Pancreas (tissue), 10 donors: ENCODE data around the gene MASP2. TPM values are rescaled to one million over a fixed set of nuclear protein-coding genes. Genes with fewer than 3 reads are reported as not detected.
"Not testable (repeated sequence)": the region's sequence is repeated elsewhere in the genome, so short reads cannot be mapped to it uniquely, and the experiment has no call there.

ENCODE experiments used
- ATAC-seq, 4 donors: fragments of 200-7000 bp; cut with Tn5 transposase; one replicate each; pipeline versions ENCODE4 v1.8.0 to v1.9.1; 2020; ENCODE audit warnings: mild to moderate bottlenecking in 4 of 4, moderate library complexity in 4 of 4
- DNase-seq, 6 donors: peaks; one replicate each; pipeline ENCODE4 v3.0.0-alpha.2; 2020
- FAIRE-seq: peaks from 2 replicates; lab custom pipeline; 2012; peaks lifted over from hg19 to GRCh38; lab: Jason Lieb, UNC
- H3K27ac ChIP-seq, 4 donors: fragments of 200-600 bp; sonication (generic); 1 replicate in 3 of 4; 2 replicates in 1 of 4; pipeline versions ENCODE4 v1.5.0 to v1.8.0; 2020
- H3K27me3 ChIP-seq, 4 donors: fragments of 200-600 bp; one replicate each; pipeline ENCODE4 v1.8.0; 2021
- H3K36me3 ChIP-seq, 3 donors: fragments of 200-600 bp; sonication (generic) in 1 of 3; one replicate each; pipeline versions ENCODE4 v1.5.0 to v1.8.0; 2020 to 2021
- H3K4me1 ChIP-seq, 3 donors: fragments of 200-600 bp; one replicate each; pipeline ENCODE4 v1.8.0; 2021
- H3K4me3 ChIP-seq, 4 donors: fragments of 200-600 bp; sonication (generic) in 2 of 4; one replicate each; pipeline versions ENCODE4 v1.5.0 to v1.8.0; 2020 to 2021
- H3K9me3 ChIP-seq, 4 donors: fragments of 200-600 bp; one replicate each; pipeline ENCODE4 v1.8.0; 2021
- WGBS, 2 donors: extraction: QIAGEN DNeasy Blood & Tissue Kit; methylation state at CpG; one replicate each; pipeline ENCODE4 v1.1.7; 2013; 5-methylcytosine and 5-hydroxymethylcytosine counted together
- intact Hi-C, 3 donors: fragments of 100-400 bp; cut with DNase I; formaldehyde crosslinking; loops; one replicate each; pipeline versions ENCODE4 v1.11.1 to v1.14.2; 2022
- polyA plus RNA-seq, 2 donors: library from polyadenylated mRNA; stranded (reverse); fragments of 200-250 nt; gene quantifications; one replicate each; pipeline ENCODE4 v1.2.3, GENCODE V29; 2013
- total RNA-seq, 6 donors: library from RNA; stranded (reverse); fragmentation: NEBNext Ultra II Directional in 4 of 6; extraction: Animal tissue kit (Norgen Biotek cat#: 25700) in 4 of 6; gene quantifications; one replicate each; pipeline versions ENCODE4 v1.2.1 to v1.2.4, GENCODE V29; 2021 to 2023
- TF ChIP-seq, protein P1 (sequence below), 4 donors: fragments of 200-600 bp; sonication (generic) in 3 of 4; IDR thresholded peaks; one replicate each; pipeline versions ENCODE4 v1.5.0 to v1.8.0; 2021; ENCODE audit warnings: antibody characterized with exemption in 4 of 4
- donor health status: healthy with polysubstance abuse.
- donor health status: DM: no; HTN: no; CAD: no; lungs with moderate emphysema.
- donor health status: DM: no; HTN: no; CAD: no.
- donor health status: control.
- donor health status: control.
- donor health status: Bipolar disorder and iron deficiency.
- donor health status: DM: yes; HTN: yes; CAD: no.
- donor health status: DM: no; HTN: no; CAD: no.
- donor health status: DM: no; HTN: no; CAD: no.
- donor health status: DM: yes; HTN: yes; CAD: no.

The MASP2 gene
- total RNA-seq (not detected), polyA plus RNA-seq (under 1 TPM in 1 of 2 donors, not detected in 1; 0.05 TPM)

GRCh38 chr1:11046625-11047365 lies at the start of gene MASP2:
Gene MASP2 (minus strand): TSS chr1:11047239. CDS start chr1:11047207, 32 bp downstream.
- DNase-seq, result no peak
- FAIRE-seq, result no peak
- intact Hi-C loops, result no loop called here
- Histone ChIP-seq H3K4me1 (no peaks in the 10 kb centered on the region), H3K4me3 (no peak within 1 kb of the TSS), H3K9me3 (no peaks in the 10 kb centered on the region), H3K27ac (no peak within 1 kb of the TSS), H3K27me3 (no peaks in the 10 kb centered on the region), H3K36me3 (no peaks in the 10 kb centered on the region)
- TF ChIP-seq, protein P1, sequence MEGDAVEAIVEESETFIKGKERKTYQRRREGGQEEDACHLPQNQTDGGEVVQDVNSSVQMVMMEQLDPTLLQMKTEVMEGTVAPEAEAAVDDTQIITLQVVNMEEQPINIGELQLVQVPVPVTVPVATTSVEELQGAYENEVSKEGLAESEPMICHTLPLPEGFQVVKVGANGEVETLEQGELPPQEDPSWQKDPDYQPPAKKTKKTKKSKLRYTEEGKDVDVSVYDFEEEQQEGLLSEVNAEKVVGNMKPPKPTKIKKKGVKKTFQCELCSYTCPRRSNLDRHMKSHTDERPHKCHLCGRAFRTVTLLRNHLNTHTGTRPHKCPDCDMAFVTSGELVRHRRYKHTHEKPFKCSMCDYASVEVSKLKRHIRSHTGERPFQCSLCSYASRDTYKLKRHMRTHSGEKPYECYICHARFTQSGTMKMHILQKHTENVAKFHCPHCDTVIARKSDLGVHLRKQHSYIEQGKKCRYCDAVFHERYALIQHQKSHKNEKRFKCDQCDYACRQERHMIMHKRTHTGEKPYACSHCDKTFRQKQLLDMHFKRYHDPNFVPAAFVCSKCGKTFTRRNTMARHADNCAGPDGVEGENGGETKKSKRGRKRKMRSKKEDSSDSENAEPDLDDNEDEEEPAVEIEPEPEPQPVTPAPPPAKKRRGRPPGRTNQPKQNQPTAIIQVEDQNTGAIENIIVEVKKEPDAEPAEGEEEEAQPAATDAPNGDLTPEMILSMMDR (IDR thresholded peaks at IDR 0.05), result no peak
- ATAC-seq, result no peak
- 91 to 93% methylated on average over 27 to 28 of the region's 28 CpGs for WGBS, 2 donors

GRCh38 chr1:11083784-11084183 lies 36.7 kb upstream of the MASP2 start:
- H3K9me3 ChIP-seq, H3K27me3 ChIP-seq, ATAC-seq, H3K27ac ChIP-seq, H3K4me1 ChIP-seq, intact Hi-C loops, H3K4me3 ChIP-seq, FAIRE-seq, DNase-seq: not testable (repeated sequence)
- WGBS, 2 donors, result 98 to 100% methylated on average over 2 of the region's 3 CpGs
- peaks cover 5 to 49% (median 7%) of the 10 kb centered on the region in 3 donors for H3K36me3 ChIP-seq

DNA sequence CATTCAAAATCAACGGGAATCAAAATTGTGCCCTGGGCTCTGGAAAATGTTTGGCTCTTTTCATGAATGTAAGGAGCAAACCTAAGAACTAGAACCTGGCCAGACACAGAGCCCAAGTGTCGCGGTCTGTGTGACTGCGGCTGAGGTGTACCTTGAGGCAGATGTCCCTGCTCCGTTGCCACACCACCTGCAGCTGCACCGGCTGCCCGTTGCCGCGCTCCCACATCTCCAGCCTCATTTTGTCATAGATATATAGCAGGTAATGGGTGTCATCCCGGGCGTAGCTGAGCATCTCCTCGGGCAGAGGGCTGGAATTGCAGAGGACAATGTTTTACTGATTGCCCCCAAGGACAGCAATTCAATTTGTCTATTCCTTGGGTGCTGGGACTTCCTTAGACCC lies 33.9 kb upstream of the MASP2 start:
- no peak overlapping the region for H3K27ac ChIP-seq
- DNase-seq, result peak in 1 of 6 donors; percentile 22

GRCh38 chr1:11078631-11079030 lies 31.6 kb upstream of the MASP2 start:
- no peak overlapping the region for H3K4me3 ChIP-seq
- no peak overlapping the region for H3K27ac ChIP-seq
- peaks cover 0 to 58% (median 18%) of the 10 kb centered on the region in 3 donors for H3K36me3 ChIP-seq
- intact Hi-C loops, result no loop called here
- ATAC-seq (no peak), FAIRE-seq (no peak), DNase-seq (peak in 1 of 6 donors; percentile 3)
- 95 to 97% methylated on average over 2 of the region's 2 CpGs for WGBS, 2 donors
- no peaks in the 10 kb centered on the region for H3K27me3 ChIP-seq
- TF ChIP-seq, protein P1 (IDR thresholded peaks at IDR 0.05), result no peak
- H3K4me1 ChIP-seq, result no peaks in the 10 kb centered on the region
- no peaks in the 10 kb centered on the region for H3K9me3 ChIP-seq

More for the DNA sequence above, 33.9 kb upstream of the MASP2 start:
- intact Hi-C loops, result no loop called here
- Histone ChIP-seq H3K9me3 (no peaks in the 10 kb centered on the region), H3K27me3 (no peaks in the 10 kb centered on the region), H3K36me3 (peaks cover 0 to 43% (median 9%) of the 10 kb centered on the region in 3 donors), H3K4me1 (no peaks in the 10 kb centered on the region), H3K4me3 (no peak overlapping the region)
- FAIRE-seq (no peak), ATAC-seq (no peak)
- TF ChIP-seq, protein P1 (IDR thresholded peaks at IDR 0.05), result no peak
- 85 to 86% methylated on average over 12 of the region's 12 CpGs for WGBS, 2 donors

GRCh38 chr1:11073398-11073797 lies 26.4 kb upstream of the MASP2 start:
- WGBS, 2 donors, result 90 to 91% methylated on average over 7 of the region's 7 CpGs
- ATAC-seq, H3K4me3 ChIP-seq, DNase-seq, FAIRE-seq, H3K27ac ChIP-seq, H3K27me3 ChIP-seq, H3K9me3 ChIP-seq, intact Hi-C loops: not testable (repeated sequence)
- Histone ChIP-seq H3K36me3 (peaks cover 0 to 43% (median 28%) of the 10 kb centered on the region in 3 donors), H3K4me1 (peaks cover 8 to 18% (median 11%) of the 10 kb centered on the region in 3 donors)
